Measurements from ENCODE around the gene PTPN14.

The PTPN14 gene

GRCh38 chr1:214351551-214352277 lies 199.7 kb downstream of the PTPN14 start:
- H3K4me3 ChIP-seq (ENCODE audit: control insufficient read depth, low read depth, low read length) = no peak overlapping the region
- DNase-seq (ENCODE audit: low read depth) = no peak
- TF ChIP-seq CTCF (conservative IDR thresholded peaks at IDR 0.05; ENCODE audit: control insufficient read depth, insufficient read depth, low read depth, low read length) = no peak

GRCh38 chr1:214349781-214350180 lies 201.6 kb downstream of the PTPN14 start:
- DNase-seq (ENCODE audit: low read depth) = no peak
- no peak for TF ChIP-seq CTCF (conservative IDR thresholded peaks at IDR 0.05; ENCODE audit: control insufficient read depth, insufficient read depth, low read depth, low read length)
- no peak overlapping the region for H3K4me3 ChIP-seq (ENCODE audit: control insufficient read depth, low read depth, low read length)

GRCh38 chr1:214349008-214349407 lies 202.4 kb downstream of the PTPN14 start:
- no peak for DNase-seq (ENCODE audit: low read depth)
- H3K4me3 ChIP-seq (ENCODE audit: control insufficient read depth, low read depth, low read length) = no peak overlapping the region
- no peak for TF ChIP-seq CTCF (conservative IDR thresholded peaks at IDR 0.05; ENCODE audit: control insufficient read depth, insufficient read depth, low read depth, low read length)

GRCh38 chr1:214344897-214345296 lies 206.5 kb downstream of the PTPN14 start:
- no peak overlapping the region for H3K4me3 ChIP-seq (ENCODE audit: control insufficient read depth, low read depth, low read length)
- no peak for TF ChIP-seq CTCF (conservative IDR thresholded peaks at IDR 0.05; ENCODE audit: control insufficient read depth, insufficient read depth, low read depth, low read length)
- DNase-seq (ENCODE audit: low read depth) = no peak

- peak; percentile 16 for TF ChIP-seq CTCF (conservative IDR thresholded peaks at IDR 0.05; ENCODE audit: control insufficient read depth, insufficient read depth, low read depth, low read length)
- no peak for DNase-seq (ENCODE audit: low read depth)
- H3K4me3 ChIP-seq (ENCODE audit: control insufficient read depth, low read depth, low read length) = no peak overlapping the region
These were observed 208.9 kb downstream of the PTPN14 start for GRCh38 chr1:214342525-214342924.

GRCh38 chr1:214341932-214342331 lies 209.5 kb downstream of the PTPN14 start:
- no peak overlapping the region for H3K4me3 ChIP-seq (ENCODE audit: control insufficient read depth, low read depth, low read length)
- TF ChIP-seq CTCF (conservative IDR thresholded peaks at IDR 0.05; ENCODE audit: control insufficient read depth, insufficient read depth, low read depth, low read length) = no peak
- no peak for DNase-seq (ENCODE audit: low read depth)
